Esophagus squamous epithelium (tissue), 5 donors: Measurements from ENCODE around the gene MRPS16. TPM values are rescaled to one million over a fixed set of nuclear protein-coding genes. Genes with fewer than 3 reads are reported as not detected.

ENCODE experiments used
- DNase-seq: peaks from one replicate; lab custom pipeline; 2025; lab: John Stamatoyannopoulos, UW
- H3K27ac ChIP-seq, 4 donors: fragments of 200-600 bp; sonication (generic); one replicate each; pipeline ENCODE4 v1.5.1; 2016 to 2019; ENCODE audit warnings: mild to moderate bottlenecking in 1 of 4
- H3K27me3 ChIP-seq, 4 donors: fragments of 200-600 bp; sonication (generic); 1 replicate in 3 of 4; 2 replicates in 1 of 4; pipeline versions ENCODE4 v1.5.1 to v1.6.0; 2017 to 2021; ENCODE audit warnings: antibody characterized with exemption in 1 of 4
- H3K36me3 ChIP-seq, 3 donors: fragments of 200-600 bp; sonication (generic); one replicate each; pipeline ENCODE4 v1.5.1; 2016 to 2019
- H3K4me1 ChIP-seq, 3 donors: fragments of 200-600 bp; sonication (generic); one replicate each; pipeline ENCODE4 v1.5.1; 2017 to 2019
- H3K4me3 ChIP-seq, 4 donors: fragments of 200-600 bp; sonication (generic); 1 replicate in 3 of 4; 2 replicates in 1 of 4; pipeline ENCODE4 v1.5.1; 2016 to 2019; ENCODE audit warnings: mild to moderate bottlenecking in 2 of 4, moderate library complexity in 1 of 4
- H3K9me3 ChIP-seq, 3 donors: fragments of 200-600 bp; sonication (generic); one replicate each; pipeline ENCODE4 v1.5.1; 2016 to 2019
- POLR2A ChIP-seq, 4 donors: fragments of 450-650 bp; IDR thresholded peaks; one replicate each; pipeline ENCODE4 v1.6.1; 2017; ENCODE audit warnings: antibody characterized with exemption in 4 of 4, mild to moderate bottlenecking in 4 of 4, moderate library complexity in 3 of 4
- WGBS, 2 donors: methylation state at CpG; one replicate each; pipeline ENCODE4 v1.1.5; 2018; 5-methylcytosine and 5-hydroxymethylcytosine counted together
- intact Hi-C: fragments of 100-400 bp; cut with DNase I; formaldehyde crosslinking; loops from one replicate; pipeline ENCODE4 v1.15.0; 2022
- total RNA-seq, 4 donors: library from RNA; depleted of rRNA; stranded (reverse); fragments of >200 nt; gene quantifications; one replicate each; pipeline ENCODE4 v1.1.0, GENCODE V29; 2016
- TF ChIP-seq, protein P1 (sequence below), 6 experiments: fragments of 450-650 bp in 4 of 6; fragments of 200-600 bp in 2 of 6; sonication (generic) in 2 of 6; IDR thresholded peaks; one replicate each; pipeline ENCODE4 v1.5.1; 2016 to 2019; ENCODE audit warnings: antibody characterized with exemption in 6 of 6, mild to moderate bottlenecking in 4 of 6, moderate library complexity in 4 of 6
- donor health status: DM: yes; HTN: yes; CAD: no.

The MRPS16 gene
- total RNA-seq, 4 donors from 2014 or later = 36.8 to 60.3 (median 54.2) TPM

DNA sequence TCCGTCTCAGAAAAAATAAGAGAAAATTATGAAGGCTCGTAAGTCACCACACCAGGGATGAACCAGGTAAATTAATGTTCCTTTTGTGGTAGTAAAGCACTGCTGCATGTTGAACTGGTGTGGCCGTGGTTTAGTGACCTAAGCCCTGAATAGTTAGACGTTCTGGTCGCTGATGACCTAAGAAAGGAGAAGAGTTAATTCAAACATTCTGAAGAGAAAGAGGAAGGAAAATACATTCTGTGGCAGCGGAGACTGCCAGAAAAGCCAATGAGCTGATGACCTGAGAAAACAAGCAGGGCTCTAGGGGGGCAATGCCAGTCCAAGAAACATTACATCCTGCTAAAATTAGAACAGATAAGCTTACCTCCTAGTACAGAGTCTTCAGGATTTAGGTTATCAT lies 22.9 kb downstream of the MRPS16 start:
- H3K27ac ChIP-seq = no peak overlapping the region
- 75 to 80% methylated on average over 6 of the region's 6 CpGs for WGBS, 2 donors
- TF ChIP-seq, protein P1, sequence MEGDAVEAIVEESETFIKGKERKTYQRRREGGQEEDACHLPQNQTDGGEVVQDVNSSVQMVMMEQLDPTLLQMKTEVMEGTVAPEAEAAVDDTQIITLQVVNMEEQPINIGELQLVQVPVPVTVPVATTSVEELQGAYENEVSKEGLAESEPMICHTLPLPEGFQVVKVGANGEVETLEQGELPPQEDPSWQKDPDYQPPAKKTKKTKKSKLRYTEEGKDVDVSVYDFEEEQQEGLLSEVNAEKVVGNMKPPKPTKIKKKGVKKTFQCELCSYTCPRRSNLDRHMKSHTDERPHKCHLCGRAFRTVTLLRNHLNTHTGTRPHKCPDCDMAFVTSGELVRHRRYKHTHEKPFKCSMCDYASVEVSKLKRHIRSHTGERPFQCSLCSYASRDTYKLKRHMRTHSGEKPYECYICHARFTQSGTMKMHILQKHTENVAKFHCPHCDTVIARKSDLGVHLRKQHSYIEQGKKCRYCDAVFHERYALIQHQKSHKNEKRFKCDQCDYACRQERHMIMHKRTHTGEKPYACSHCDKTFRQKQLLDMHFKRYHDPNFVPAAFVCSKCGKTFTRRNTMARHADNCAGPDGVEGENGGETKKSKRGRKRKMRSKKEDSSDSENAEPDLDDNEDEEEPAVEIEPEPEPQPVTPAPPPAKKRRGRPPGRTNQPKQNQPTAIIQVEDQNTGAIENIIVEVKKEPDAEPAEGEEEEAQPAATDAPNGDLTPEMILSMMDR (IDR thresholded peaks at IDR 0.05) = no peak
- no peak for TF ChIP-seq POLR2A (IDR thresholded peaks at IDR 0.05)
- H3K4me1 ChIP-seq = no peaks in the 10 kb centered on the region
- DNase-seq = no peak
- no peaks in the 10 kb centered on the region for H3K27me3 ChIP-seq
- peaks cover 0 to 52% (median 8%) of the 10 kb centered on the region in 3 donors for H3K36me3 ChIP-seq
- no peak overlapping the region for H3K4me3 ChIP-seq
- intact Hi-C loops = no loop called here
- no peaks in the 10 kb centered on the region for H3K9me3 ChIP-seq

DNA sequence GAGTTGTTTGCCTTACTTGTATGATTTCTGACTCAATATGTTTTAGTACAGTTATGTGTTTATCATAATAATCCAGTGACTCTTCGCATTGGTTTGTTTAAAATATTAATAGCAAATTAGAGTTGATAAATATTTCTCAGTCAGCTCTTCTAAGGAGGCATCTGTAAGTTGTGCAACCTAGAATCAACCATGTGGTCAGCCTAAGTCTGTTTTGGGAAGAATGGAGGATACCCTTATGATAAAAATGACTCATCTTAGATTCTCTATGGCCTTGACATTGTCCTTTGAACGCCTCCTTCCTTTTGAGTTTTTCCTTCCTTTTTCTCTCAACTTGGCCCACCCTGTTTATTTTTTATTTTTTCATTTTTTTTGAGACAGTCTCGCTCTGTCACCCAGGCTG lies 24.2 kb downstream of the MRPS16 start:
- Histone ChIP-seq H3K36me3 (peaks cover 0 to 43% (median 0%) of the 10 kb centered on the region in 3 donors), H3K4me1 (no peaks in the 10 kb centered on the region), H3K9me3 (no peaks in the 10 kb centered on the region), H3K27me3 (no peaks in the 10 kb centered on the region), H3K27ac (no peak overlapping the region), H3K4me3 (no peak overlapping the region)
- no peak for TF ChIP-seq POLR2A (IDR thresholded peaks at IDR 0.05)
- TF ChIP-seq, protein P1 (IDR thresholded peaks at IDR 0.05) = no peak
- 82 to 88% methylated on average over 2 to 3 of the region's 3 CpGs for WGBS, 2 donors
- no peak for DNase-seq
- intact Hi-C loops = no loop called here

DNA sequence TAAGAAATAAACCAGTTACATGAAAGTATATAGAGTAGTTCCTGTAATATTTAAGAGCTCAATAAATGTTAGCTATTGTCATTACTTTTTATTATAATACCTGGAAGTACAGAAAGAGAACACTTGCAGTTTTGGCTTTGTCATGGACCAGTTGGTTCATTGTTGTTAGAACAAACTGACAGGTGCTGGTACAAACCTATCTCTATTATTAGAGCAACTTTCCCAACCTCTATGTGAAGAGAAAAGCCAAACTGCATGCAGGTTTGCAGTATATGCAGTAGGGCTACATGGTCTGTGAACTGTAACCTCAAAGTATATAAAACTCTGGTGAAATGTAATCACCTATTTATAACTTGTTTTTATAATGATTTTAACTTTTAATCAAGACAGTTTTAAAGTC lies 25.8 kb downstream of the MRPS16 start:
- H3K27me3 ChIP-seq = no peaks in the 10 kb centered on the region
- no peak for DNase-seq
- H3K36me3 ChIP-seq = peaks cover 0 to 41% (median 0%) of the 10 kb centered on the region in 3 donors
- no peak overlapping the region for H3K4me3 ChIP-seq
- no peaks in the 10 kb centered on the region for H3K4me1 ChIP-seq
- intact Hi-C loops = no loop called here
- no peaks in the 10 kb centered on the region for H3K9me3 ChIP-seq
- H3K27ac ChIP-seq = no peak overlapping the region
- TF ChIP-seq, protein P1 (IDR thresholded peaks at IDR 0.05) = no peak
- TF ChIP-seq POLR2A (IDR thresholded peaks at IDR 0.05) = no peak

DNA sequence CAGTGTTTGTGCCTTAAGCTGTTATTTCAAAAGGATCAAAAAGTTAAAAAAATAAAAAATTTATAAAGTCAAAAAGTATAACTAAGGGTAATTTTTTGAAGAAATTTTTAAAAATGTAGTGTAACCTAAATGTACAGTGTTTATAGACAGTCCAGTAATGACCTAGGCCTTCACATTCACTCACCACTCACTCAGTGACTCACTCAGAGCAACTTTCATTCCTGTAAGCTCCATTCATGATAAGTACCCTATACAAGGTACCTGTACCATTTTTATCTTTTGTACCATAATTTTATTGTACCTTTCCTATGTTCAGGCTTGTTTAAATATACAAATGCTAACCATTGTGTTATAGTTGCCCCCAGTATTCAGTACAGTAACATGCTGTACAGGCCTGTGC lies 26.9 kb downstream of the MRPS16 start:
- Histone ChIP-seq H3K36me3 (peaks cover 0 to 29% (median 0%) of the 10 kb centered on the region in 3 donors), H3K4me1 (no peaks in the 10 kb centered on the region), H3K27me3 (no peaks in the 10 kb centered on the region), H3K9me3 (no peaks in the 10 kb centered on the region), H3K4me3 (no peak overlapping the region), H3K27ac (no peak overlapping the region)
- no peak for DNase-seq
- intact Hi-C loops = no loop called here
- TF ChIP-seq POLR2A (IDR thresholded peaks at IDR 0.05) = no peak
- TF ChIP-seq, protein P1 (IDR thresholded peaks at IDR 0.05) = no peak

DNA sequence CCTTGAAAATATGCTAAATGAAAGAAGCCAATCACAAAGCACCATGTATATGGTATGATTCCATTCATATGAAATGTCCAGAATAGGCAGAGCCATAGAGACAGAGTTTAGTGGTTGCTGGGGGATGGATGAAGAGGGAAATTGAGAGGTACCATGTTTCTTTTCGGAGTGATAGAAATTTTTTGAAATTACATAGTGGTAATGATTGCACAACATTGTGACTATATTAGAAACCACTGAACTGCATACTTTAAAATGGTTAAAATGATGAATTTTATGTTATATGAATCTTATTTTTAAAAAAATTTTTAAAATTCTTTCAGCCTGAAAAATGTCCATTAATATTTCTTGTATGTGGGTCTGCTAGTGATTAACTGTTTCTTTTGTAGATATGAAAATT lies 31.5 kb downstream of the MRPS16 start:
- no peak for DNase-seq
- TF ChIP-seq, protein P1 (IDR thresholded peaks at IDR 0.05) = no peak
- TF ChIP-seq POLR2A (IDR thresholded peaks at IDR 0.05) = no peak
- Histone ChIP-seq H3K27ac (no peak overlapping the region), H3K4me1 (no peaks in the 10 kb centered on the region), H3K27me3 (no peaks in the 10 kb centered on the region), H3K36me3 (peaks cover 0 to 47% (median 13%) of the 10 kb centered on the region in 3 donors), H3K9me3 (no peaks in the 10 kb centered on the region), H3K4me3 (no peak overlapping the region)
- intact Hi-C loops = no loop called here
- WGBS, 2 donors = 94 to 96% methylated on average over 1 of the region's 1 CpG
